ENCODE measurements around the gene PAMR1. TPM values are rescaled to one million over a fixed set of nuclear protein-coding genes. Genes with fewer than 3 reads are reported as not detected.

PAMR1 gene
- total RNA-seq, 1 donor, result 49.9 TPM

DNA sequence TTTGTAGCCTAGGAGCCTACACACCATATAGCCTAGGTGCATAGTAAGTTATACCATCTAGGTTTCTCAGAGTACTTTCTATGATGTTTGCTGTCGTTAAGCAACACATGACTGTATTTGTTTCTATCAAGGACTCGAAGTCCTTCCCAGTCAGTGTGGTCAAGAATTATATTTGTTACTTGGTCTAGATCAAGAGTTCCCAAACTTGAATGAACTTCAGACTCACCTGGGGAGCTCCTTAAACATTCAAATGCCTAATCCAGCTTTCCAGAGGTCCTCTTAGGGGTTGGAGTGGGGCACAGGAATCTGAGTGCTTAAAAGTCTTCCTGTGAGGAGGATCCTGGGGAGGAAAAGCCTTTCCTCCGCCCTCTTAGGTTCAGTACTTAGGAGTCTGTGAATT, 41.5 kb upstream of the PAMR1 start:
- H4K20me1 ChIP-seq (ENCODE audit: insufficient read depth, low read length), result no peaks in the 10 kb centered on the region
- H3K27me3 ChIP-seq (ENCODE audit: insufficient read depth, low read length), result no peaks in the 10 kb centered on the region
- H3K36me3 ChIP-seq (ENCODE audit: insufficient read depth, low read length), result no peaks in the 10 kb centered on the region
- no peak for DNase-seq (ENCODE audit: insufficient read length, low spot score, missing footprints)
- no peaks in the 10 kb centered on the region for H3K79me2 ChIP-seq (ENCODE audit: insufficient read depth, low read length)
- H3K4me2 ChIP-seq (ENCODE audit: insufficient read depth, low read length), result no peak overlapping the region
- H3K4me3 ChIP-seq (ENCODE audit: insufficient read depth, low read length), result no peak overlapping the region
- H3K27ac ChIP-seq (ENCODE audit: low read depth, low read length), result no peak overlapping the region
- TF ChIP-seq, protein P1, sequence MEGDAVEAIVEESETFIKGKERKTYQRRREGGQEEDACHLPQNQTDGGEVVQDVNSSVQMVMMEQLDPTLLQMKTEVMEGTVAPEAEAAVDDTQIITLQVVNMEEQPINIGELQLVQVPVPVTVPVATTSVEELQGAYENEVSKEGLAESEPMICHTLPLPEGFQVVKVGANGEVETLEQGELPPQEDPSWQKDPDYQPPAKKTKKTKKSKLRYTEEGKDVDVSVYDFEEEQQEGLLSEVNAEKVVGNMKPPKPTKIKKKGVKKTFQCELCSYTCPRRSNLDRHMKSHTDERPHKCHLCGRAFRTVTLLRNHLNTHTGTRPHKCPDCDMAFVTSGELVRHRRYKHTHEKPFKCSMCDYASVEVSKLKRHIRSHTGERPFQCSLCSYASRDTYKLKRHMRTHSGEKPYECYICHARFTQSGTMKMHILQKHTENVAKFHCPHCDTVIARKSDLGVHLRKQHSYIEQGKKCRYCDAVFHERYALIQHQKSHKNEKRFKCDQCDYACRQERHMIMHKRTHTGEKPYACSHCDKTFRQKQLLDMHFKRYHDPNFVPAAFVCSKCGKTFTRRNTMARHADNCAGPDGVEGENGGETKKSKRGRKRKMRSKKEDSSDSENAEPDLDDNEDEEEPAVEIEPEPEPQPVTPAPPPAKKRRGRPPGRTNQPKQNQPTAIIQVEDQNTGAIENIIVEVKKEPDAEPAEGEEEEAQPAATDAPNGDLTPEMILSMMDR (IDR thresholded peaks at IDR 0.05; ENCODE audit: extremely low read depth, low read depth, low read length), result no peak
- H3K9me3 ChIP-seq (ENCODE audit: low read depth, low read length), result no peaks in the 10 kb centered on the region
- no peak overlapping the region for H2AFZ ChIP-seq (ENCODE audit: low read length)
- H3K4me1 ChIP-seq (ENCODE audit: insufficient read depth, low read length), result peaks cover 33% of the 10 kb centered on the region

DNA sequence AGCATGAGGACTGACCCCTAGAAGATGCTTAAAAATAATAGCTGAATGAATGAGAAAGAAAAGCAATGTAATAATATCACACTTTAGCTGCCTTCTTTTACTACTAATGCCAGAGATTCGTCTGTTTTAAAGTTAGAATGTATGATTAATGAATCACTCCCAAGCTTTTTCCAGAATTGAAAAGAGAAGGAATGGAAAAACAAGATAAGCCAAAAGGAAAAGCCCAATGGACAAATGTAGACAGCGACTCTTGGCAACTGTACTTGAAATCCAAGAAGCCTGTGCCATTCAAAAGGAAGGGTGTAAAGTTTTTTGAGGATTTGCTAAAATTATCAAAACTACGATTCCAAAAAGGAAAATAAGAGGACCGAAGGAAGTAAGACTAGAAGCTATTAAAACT, 40.8 kb upstream of the PAMR1 start:
- no peak overlapping the region for H2AFZ ChIP-seq (ENCODE audit: low read length)
- H3K27ac ChIP-seq (ENCODE audit: low read depth, low read length), result no peak overlapping the region
- H3K27me3 ChIP-seq (ENCODE audit: insufficient read depth, low read length), result no peaks in the 10 kb centered on the region
- peak overlapping the region; percentile 30 for H3K4me2 ChIP-seq (ENCODE audit: insufficient read depth, low read length)
- H4K20me1 ChIP-seq (ENCODE audit: insufficient read depth, low read length), result no peaks in the 10 kb centered on the region
- H3K9me3 ChIP-seq (ENCODE audit: low read depth, low read length), result no peaks in the 10 kb centered on the region
- H3K4me3 ChIP-seq (ENCODE audit: insufficient read depth, low read length), result no peak overlapping the region
- no peaks in the 10 kb centered on the region for H3K79me2 ChIP-seq (ENCODE audit: insufficient read depth, low read length)
- H3K36me3 ChIP-seq (ENCODE audit: insufficient read depth, low read length), result no peaks in the 10 kb centered on the region
- TF ChIP-seq, protein P1 (IDR thresholded peaks at IDR 0.05; ENCODE audit: extremely low read depth, low read depth, low read length), result no peak
- peaks cover 33% of the 10 kb centered on the region for H3K4me1 ChIP-seq (ENCODE audit: insufficient read depth, low read length)
- DNase-seq (ENCODE audit: insufficient read length, low spot score, missing footprints), result peak; percentile 72

GRCh38 chr11:35564245-35564595, 38.8 kb upstream of the PAMR1 start:
- Histone ChIP-seq H2AFZ (ENCODE audit: low read length) (no peak overlapping the region), H3K27ac (ENCODE audit: low read depth, low read length) (peak overlapping the region; percentile 33), H3K36me3 (ENCODE audit: insufficient read depth, low read length) (no peaks in the 10 kb centered on the region), H4K20me1 (ENCODE audit: insufficient read depth, low read length) (no peaks in the 10 kb centered on the region), H3K4me1 (ENCODE audit: insufficient read depth, low read length) (peaks cover 33% of the 10 kb centered on the region), H3K9me3 (ENCODE audit: low read depth, low read length) (no peaks in the 10 kb centered on the region), H3K4me3 (ENCODE audit: insufficient read depth, low read length) (no peak overlapping the region), H3K4me2 (ENCODE audit: insufficient read depth, low read length) (peak overlapping the region; percentile 56), H3K27me3 (ENCODE audit: insufficient read depth, low read length) (no peaks in the 10 kb centered on the region), H3K79me2 (ENCODE audit: insufficient read depth, low read length) (no peaks in the 10 kb centered on the region)
- no peak for DNase-seq (ENCODE audit: insufficient read length, low spot score, missing footprints)
- TF ChIP-seq, protein P1 (IDR thresholded peaks at IDR 0.05; ENCODE audit: extremely low read depth, low read depth, low read length), result no peak

DNA sequence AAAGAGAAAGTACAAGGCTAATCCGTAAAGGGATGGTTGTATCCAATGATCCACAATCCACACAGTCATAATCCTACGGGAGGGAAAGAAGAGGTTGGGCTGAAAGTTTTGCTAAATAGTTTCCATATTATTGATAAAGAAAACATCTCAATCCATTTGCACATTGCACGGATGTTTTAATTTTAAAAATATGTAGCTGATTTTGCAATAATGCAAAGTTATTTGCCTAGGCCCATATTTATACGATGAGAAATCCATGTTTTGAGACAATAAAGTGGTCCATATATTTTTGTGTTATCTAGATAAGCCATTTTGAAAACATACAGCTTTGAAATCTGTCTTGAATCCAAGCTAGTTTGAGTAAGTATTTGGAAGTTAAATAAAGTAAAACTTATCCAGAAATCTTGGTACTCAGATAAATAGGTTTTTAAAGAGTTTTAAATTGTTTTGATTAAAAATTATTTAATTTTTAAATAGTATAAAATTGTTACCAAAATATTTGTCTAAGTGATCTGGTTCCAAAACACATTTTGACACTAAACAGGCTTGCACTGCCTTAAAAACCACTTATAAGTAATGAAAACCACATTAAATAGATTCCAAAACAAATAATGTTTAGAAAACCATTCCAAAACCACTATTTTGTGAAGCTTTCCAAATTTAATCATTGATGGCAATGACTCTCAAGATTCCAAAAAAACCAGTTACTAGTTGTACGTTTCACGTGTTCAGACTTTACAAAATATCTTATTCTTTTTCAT, 38.2 kb upstream of the PAMR1 start:
- H4K20me1 ChIP-seq (ENCODE audit: insufficient read depth, low read length), result no peaks in the 10 kb centered on the region
- H3K4me2 ChIP-seq (ENCODE audit: insufficient read depth, low read length), result peak overlapping the region; percentile 56
- H3K4me3 ChIP-seq (ENCODE audit: insufficient read depth, low read length), result peak overlapping the region; percentile 28
- peak overlapping the region; percentile 33 for H3K27ac ChIP-seq (ENCODE audit: low read depth, low read length)
- H3K27me3 ChIP-seq (ENCODE audit: insufficient read depth, low read length), result no peaks in the 10 kb centered on the region
- peak overlapping the region; percentile 30 for H2AFZ ChIP-seq (ENCODE audit: low read length)
- H3K36me3 ChIP-seq (ENCODE audit: insufficient read depth, low read length), result no peaks in the 10 kb centered on the region
- no peaks in the 10 kb centered on the region for H3K79me2 ChIP-seq (ENCODE audit: insufficient read depth, low read length)
- TF ChIP-seq, protein P1 (IDR thresholded peaks at IDR 0.05; ENCODE audit: extremely low read depth, low read depth, low read length), result no peak
- no peaks in the 10 kb centered on the region for H3K9me3 ChIP-seq (ENCODE audit: low read depth, low read length)
- peaks cover 33% of the 10 kb centered on the region for H3K4me1 ChIP-seq (ENCODE audit: insufficient read depth, low read length)
- peak; percentile 43 for DNase-seq (ENCODE audit: insufficient read length, low spot score, missing footprints)
